Parathyroid adenoma (tissue), 2 donors: ENCODE measurements around the gene CDCP1.

Source experiments
- H2AFZ ChIP-seq: fragments of 300-600 bp; sonication (generic); one replicate; pipeline ENCODE4 v1.7.0; 2017; ENCODE audit warnings: antibody characterized with exemption, mild to moderate bottlenecking
- H3K27ac ChIP-seq: fragments of 300-600 bp; sonication (generic); one replicate; pipeline ENCODE4 v1.7.0; 2017
- H3K27me3 ChIP-seq: fragments of 300-600 bp; sonication (generic); one replicate; pipeline ENCODE4 v1.7.0; 2017; ENCODE audit warnings: low read length; ENCODE audit not compliant: control insufficient read depth, insufficient read depth
- H3K36me3 ChIP-seq: fragments of 300-600 bp; sonication (generic); one replicate; pipeline ENCODE4 v1.7.0; 2017; ENCODE audit warnings: low read length; ENCODE audit not compliant: control insufficient read depth, insufficient read depth
- H3K4me1 ChIP-seq: fragments of 300-600 bp; sonication (generic); one replicate; pipeline ENCODE4 v1.7.0; 2017; ENCODE audit warnings: control low read depth
- H3K4me2 ChIP-seq: fragments of 300-600 bp; sonication (generic); one replicate; pipeline ENCODE4 v1.7.0; 2017; ENCODE audit warnings: low read length
- H3K4me3 ChIP-seq: fragments of 300-600 bp; sonication (generic); one replicate; pipeline ENCODE4 v1.7.0; 2017; ENCODE audit warnings: low read depth, low read length
- H3K79me2 ChIP-seq: fragments of 300-600 bp; sonication (generic); one replicate; pipeline ENCODE4 v1.7.0; 2017; ENCODE audit warnings: control low read depth
- H3K9ac ChIP-seq: fragments of 300-600 bp; sonication (generic); one replicate; pipeline ENCODE4 v1.7.0; 2017; ENCODE audit warnings: mild to moderate bottlenecking
- H3K9me3 ChIP-seq: fragments of 300-600 bp; sonication (generic); one replicate; pipeline ENCODE4 v1.7.0; 2017; ENCODE audit warnings: low read length; ENCODE audit not compliant: control insufficient read depth
- CTCF ChIP-seq: fragments of 300-600 bp; sonication (generic); IDR thresholded peaks from one replicate; pipeline ENCODE4 v1.7.0; 2017; ENCODE audit warnings: antibody characterized with exemption, mild to moderate bottlenecking
- donor health status: primary hyperparathyroidism.

CDCP1 gene

GRCh38 chr3:45188719-45189659 is 42.8 kb upstream of the CDCP1 start:
- H3K27me3 ChIP-seq, result no peaks in the 10 kb centered on the region
- no peaks in the 10 kb centered on the region for H3K4me1 ChIP-seq
- H3K27ac ChIP-seq, result no peak overlapping the region
- H3K9me3 ChIP-seq, result no peaks in the 10 kb centered on the region
- no peaks in the 10 kb centered on the region for H3K36me3 ChIP-seq
- H3K79me2 ChIP-seq, result no peaks in the 10 kb centered on the region
- no peak overlapping the region for H3K9ac ChIP-seq
- no peak overlapping the region for H3K4me2 ChIP-seq
- H3K4me3 ChIP-seq, result no peak overlapping the region
- no peak for TF ChIP-seq CTCF
- no peak overlapping the region for H2AFZ ChIP-seq

- no peak overlapping the region for H3K4me2 ChIP-seq
- H2AFZ ChIP-seq, result no peak overlapping the region
- no peak overlapping the region for H3K9ac ChIP-seq
- H3K4me1 ChIP-seq, result no peaks in the 10 kb centered on the region
- H3K4me3 ChIP-seq, result no peak overlapping the region
- no peak overlapping the region for H3K27ac ChIP-seq
- no peaks in the 10 kb centered on the region for H3K36me3 ChIP-seq
- H3K79me2 ChIP-seq, result no peaks in the 10 kb centered on the region
- TF ChIP-seq CTCF, result no peak
- no peaks in the 10 kb centered on the region for H3K9me3 ChIP-seq
- no peaks in the 10 kb centered on the region for H3K27me3 ChIP-seq
Measured at GRCh38 chr3:45187694-45188141, 41.5 kb upstream of the CDCP1 start.

- TF ChIP-seq CTCF, result no peak
- Histone ChIP-seq H3K27ac (no peak overlapping the region), H3K79me2 (no peaks in the 10 kb centered on the region), H3K9me3 (no peaks in the 10 kb centered on the region), H2AFZ (no peak overlapping the region), H3K4me2 (no peak overlapping the region), H3K27me3 (no peaks in the 10 kb centered on the region), H3K9ac (no peak overlapping the region), H3K4me1 (peaks cover 4% of the 10 kb centered on the region), H3K4me3 (no peak overlapping the region), H3K36me3 (no peaks in the 10 kb centered on the region)
Measured at GRCh38 chr3:45186871-45187270, 40.7 kb upstream of the CDCP1 start.

GRCh38 chr3:45185461-45185860 is 39.3 kb upstream of the CDCP1 start:
- H3K27ac ChIP-seq, result no peak overlapping the region
- no peaks in the 10 kb centered on the region for H3K36me3 ChIP-seq
- no peaks in the 10 kb centered on the region for H3K27me3 ChIP-seq
- no peak overlapping the region for H3K4me3 ChIP-seq
- TF ChIP-seq CTCF, result no peak
- H2AFZ ChIP-seq, result no peak overlapping the region
- H3K9ac ChIP-seq, result no peak overlapping the region
- H3K4me2 ChIP-seq, result no peak overlapping the region
- peaks cover 4% of the 10 kb centered on the region for H3K4me1 ChIP-seq
- H3K79me2 ChIP-seq, result no peaks in the 10 kb centered on the region
- H3K9me3 ChIP-seq, result no peaks in the 10 kb centered on the region
